RKO (cell line): Measurements from ENCODE around the gene UNC80.

Source experiments
- DNase-seq: peaks from one replicate; pipeline ENCODE4 v3.0.0-alpha.2; 2016; ENCODE audit warnings: low spot score

UNC80 gene

DNA sequence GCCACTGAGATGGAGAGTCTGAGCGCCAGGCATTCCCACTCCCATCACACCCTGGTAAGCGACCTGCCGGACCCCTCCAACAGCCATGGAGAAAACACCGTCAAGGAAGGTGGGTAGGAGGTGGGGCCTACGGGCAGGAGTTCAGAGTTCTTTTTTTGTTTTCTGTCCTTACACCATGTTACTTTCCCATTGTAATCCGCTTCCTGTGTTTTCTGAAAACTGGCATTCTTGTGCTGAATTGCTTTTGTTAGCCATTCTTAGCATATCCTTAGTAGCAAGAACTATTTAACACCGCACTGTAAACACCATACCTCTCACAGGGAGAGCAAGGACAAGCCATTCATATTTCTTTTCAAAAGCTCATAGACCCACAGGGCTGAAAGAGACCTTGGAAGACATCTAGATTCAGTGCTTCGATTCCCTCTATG lies 46.2 kb downstream of the UNC80 start:
- DNase-seq: no peak

- no peak for DNase-seq
Observed at GRCh38 chr2:209818939-209819338, 47.3 kb downstream of the UNC80 start.

- DNase-seq: no peak
Observed at GRCh38 chr2:209821806-209822205, 50.2 kb downstream of the UNC80 start.

- no peak for DNase-seq
Observed at GRCh38 chr2:209823484-209823883, 51.9 kb downstream of the UNC80 start.

GRCh38 chr2:209824391-209824790 lies 52.8 kb downstream of the UNC80 start:
- DNase-seq: no peak

DNA sequence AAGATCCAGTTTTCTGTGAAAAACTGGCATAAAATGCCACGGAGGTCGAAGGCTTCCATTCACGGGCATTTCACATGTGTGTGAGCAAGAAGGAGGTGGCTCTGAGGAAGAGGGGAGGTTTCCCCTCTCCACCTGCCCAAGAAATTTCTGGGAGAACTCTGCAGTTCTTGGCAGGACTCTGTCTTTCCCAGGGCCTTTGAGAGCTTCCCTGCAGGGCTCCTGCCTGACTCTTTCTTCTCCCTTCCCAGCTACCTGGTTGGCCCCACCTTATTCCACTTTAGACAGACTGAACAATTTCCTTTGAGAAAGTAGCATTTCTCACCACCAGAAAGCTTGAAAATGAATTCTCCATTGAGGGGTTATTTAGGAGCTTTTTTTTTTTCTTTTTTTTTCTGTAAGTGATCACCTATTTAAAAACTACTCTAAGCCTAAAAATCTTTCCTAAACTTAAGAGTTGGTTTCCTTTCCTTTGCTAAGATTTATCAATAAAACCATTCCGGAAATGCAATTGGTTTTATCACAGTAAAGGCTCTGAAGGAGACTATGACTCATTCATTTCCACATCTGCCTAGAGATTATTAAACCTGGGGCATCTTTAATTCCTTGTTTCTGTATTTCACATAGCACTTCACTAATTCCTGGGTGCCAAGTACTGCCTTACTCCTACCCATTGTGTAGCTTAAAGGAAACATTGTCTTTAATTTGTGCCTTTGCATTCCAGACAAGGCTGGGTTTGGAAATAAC lies 59.3 kb downstream of the UNC80 start:
- no peak for DNase-seq

DNA sequence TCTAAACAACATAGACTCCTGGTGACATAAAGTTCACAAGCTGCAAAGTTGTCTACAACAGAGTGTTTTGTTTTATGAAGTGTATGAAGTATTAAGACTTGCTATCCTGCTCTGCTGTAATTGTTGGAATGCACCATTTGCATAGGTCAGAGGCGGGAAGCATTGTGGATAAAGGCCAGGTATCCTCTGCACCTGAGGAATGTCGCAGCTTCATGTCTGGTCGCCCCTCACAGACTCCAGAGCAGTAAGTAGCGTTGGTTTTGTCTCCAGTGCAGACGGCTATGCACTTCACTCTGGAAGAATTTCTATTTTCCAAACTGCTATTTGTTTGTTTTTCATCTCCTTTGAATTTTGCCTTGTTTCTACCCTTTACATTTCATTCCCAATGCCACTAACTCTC lies 63.1 kb downstream of the UNC80 start:
- DNase-seq: no peak

DNA sequence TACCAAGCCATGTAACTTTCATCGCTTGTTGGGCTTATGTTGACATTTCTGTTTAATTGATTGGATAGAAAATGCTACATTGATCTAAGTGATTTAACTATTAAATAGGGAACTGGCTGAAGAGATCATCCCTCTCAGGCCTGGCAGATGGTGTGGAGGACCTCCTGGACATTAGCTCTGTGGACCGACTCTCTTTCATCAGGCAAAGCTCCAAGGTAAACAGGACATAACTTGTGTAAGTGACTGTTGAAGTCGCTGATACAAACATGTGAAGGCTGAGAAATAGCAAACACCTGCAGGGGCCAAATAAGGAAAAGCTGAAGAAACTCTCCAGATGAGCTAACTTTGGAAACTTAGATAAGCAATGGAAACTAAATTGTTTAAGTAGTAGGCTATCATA lies 68.8 kb downstream of the UNC80 start:
- no peak for DNase-seq

GRCh38 chr2:209845666-209846065 lies 74.0 kb downstream of the UNC80 start:
- no peak for DNase-seq

GRCh38 chr2:209864716-209865295 lies 93.2 kb downstream of the UNC80 start:
- DNase-seq: no peak

DNA sequence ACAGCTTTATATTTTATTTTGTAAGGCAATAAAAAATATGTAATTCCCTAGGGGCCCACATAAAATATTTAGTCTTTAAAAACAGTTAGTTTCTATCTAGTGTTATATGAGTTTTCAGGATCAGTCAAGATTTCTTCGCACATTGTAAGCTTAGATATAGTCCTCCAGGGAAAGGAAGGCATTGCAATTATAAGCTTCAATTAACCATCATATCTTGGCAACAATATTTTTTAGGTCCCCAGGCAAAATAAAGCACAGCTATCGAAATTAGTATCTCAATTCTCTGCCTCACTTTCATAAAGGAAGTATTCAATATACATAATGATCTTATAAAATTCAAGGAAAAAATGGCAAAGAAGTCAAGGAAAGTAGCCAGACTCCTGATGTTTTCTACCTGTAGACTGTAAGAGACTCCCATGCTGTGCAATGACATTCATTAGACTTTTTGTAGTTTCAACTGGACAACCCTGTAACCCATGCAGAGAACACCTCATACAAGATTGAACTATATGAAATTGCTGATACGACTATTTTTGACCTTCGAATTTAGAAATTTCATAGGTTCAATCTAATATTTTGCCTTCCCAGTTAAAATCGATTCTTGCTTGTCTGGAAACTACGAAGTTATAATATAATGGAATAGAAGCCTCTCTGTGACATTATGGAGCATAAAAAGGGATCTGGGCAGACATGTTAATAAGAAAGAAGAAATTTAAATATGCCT lies 96.8 kb downstream of the UNC80 start:
- DNase-seq: no peak

DNA sequence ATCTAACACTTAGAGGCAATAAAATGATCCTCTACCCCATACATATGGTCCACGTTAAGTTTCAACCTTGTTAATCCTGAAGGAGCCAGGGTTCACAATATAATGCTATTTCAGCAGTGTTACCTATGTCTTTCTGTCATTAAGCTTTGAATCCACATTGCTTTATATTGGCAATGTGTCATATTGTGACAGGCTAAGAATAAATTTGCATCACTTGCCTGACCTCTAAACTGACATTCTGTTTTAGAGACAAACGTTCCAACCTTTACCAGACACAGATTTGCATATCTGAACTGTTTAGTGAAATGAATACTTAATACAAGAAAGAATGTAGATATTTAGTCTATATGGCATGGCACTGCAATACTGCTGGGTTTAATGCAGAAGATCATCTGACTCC lies 98.4 kb downstream of the UNC80 start:
- DNase-seq: no peak

- no peak for DNase-seq
Observed at GRCh38 chr2:209872675-209873074, 101.0 kb downstream of the UNC80 start.

DNA sequence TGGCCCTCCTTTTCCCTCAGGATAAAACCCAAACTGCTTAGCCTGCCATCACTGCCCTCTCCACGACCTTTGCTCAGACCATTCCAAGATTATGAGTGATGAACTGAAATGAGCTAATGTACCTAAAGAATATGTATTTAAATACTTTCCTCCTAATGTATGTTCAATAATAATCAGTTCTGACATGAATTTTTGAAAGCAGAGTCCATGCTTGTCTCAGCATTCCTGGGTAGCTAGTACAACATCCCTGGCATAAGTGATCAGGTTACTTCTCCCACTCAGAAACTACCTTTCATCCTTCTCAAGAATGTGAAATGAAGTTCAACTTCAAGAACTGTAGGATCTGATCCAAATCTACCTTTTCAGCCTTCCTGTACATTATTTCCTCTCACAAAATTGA lies 103.6 kb downstream of the UNC80 start:
- no peak for DNase-seq

DNA sequence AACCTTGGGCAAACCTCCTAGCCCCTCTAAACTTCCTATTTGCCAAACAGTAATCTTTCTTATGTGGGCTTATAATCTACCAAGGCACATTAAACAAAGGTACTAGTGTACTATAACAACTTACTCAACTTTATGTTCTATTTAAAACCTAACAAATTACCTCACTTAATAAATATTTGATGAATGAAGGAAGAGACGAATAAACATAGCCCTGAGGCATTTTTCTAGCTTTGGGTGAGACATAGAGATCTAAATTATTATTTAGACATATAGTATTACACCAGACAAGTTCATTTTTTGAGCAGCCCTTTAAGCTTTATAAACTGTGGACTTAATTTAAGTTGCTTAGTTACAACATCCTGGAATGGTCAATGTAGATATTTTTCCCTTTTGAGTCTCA lies 104.6 kb downstream of the UNC80 start:
- DNase-seq: no peak

DNA sequence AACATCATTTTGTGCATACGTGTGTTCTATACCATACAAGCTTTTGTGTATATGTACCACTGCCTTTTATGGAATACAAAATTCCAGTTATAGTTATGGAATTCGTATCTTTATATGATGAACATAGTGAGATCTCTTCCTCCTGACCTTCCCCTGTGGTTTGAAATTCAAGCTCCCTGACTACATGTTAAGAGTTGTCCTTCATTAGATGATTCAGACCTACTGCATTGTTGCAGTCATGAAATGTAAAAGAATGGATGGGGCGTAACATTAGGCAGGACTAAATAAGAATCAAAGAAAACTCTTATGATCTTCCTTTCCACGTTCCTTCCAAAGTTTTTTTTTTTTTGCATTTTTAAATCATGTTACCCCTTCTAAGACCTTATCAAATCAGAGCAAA lies 107.1 kb downstream of the UNC80 start:
- DNase-seq: no peak

- no peak for DNase-seq
Observed at GRCh38 chr2:209900638-209901037, 129.0 kb downstream of the UNC80 start.

DNA sequence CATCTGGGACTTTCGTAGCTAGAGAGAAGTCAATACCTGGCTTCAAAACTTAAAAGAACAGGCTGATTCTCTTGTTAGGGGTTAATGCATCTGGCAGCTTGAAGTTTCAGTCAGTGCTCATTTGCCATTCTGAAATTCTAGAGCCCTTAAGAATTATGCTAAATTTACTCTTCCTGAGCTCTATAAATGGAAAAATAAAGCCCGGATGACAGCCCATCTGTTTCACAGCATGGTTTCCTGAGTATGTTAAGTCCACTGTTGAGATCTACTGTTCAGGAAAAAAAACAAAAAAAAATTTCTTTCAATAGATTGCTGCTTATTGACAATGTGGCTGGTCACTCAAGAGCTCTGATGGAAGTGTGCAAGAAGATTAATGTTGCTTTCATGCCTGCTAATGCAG lies 129.5 kb downstream of the UNC80 start:
- no peak for DNase-seq

DNA sequence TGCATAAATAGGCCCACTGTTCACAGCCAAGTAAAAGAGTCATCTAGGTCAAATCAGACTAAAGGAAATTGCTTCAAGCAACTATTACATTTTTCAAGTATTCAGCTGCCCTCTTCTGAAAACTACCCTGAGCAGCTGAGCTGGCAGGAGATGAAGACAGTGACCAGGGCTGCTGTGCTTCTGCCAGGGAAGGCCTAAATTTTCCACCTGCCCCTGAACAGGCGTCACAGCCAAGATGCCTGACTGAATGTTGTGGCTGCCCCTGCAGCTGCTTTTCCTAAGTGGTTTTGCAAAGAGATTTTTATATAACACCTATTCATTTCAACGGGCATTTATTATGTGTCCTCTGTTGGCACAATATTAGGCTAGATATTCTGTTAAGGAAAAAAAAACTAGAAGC lies 134.1 kb downstream of the UNC80 start:
- no peak for DNase-seq

- no peak for DNase-seq
Observed at GRCh38 chr2:209907746-209908145, 136.1 kb downstream of the UNC80 start.

- no peak for DNase-seq
Observed at GRCh38 chr2:209908511-209908910, 136.9 kb downstream of the UNC80 start.

DNA sequence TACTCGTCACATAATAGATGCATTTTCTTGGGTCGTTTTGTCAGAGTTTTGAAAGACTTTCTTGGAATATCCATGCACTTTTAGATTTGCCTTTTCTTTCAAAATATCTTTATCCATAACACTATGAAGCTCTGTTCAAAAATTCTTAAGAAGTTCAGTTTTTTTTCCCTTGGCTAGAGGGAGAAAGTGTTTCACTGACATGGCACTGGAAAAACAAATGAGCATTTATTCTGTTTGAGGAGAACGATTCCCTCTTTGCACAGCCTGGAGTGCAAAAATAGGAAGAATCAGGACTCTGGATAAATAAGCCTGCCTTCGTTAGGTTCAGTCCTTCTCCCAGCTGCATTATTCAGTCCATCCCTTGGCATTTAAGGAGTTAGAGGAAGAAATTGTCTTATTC lies 139.9 kb downstream of the UNC80 start:
- DNase-seq: no peak

GRCh38 chr2:209913786-209914345 lies 142.2 kb downstream of the UNC80 start:
- DNase-seq: no peak
